MM.1S (cell line): ENCODE measurements around the gene HIKESHI.

Source experiments
- DNase-seq: peaks from one replicate; pipeline ENCODE4 v3.0.0-alpha.2; 2015
- H2AFZ ChIP-seq: fragments of 300-600 bp; sonication (generic); 2 replicates; pipeline ENCODE4 v1.6.0; 2016; ENCODE audit warnings: antibody characterized with exemption, low read length
- H3F3A ChIP-seq: fragments of 300-600 bp; sonication (generic); 2 replicates; pipeline ENCODE4 v1.6.1; 2016; ENCODE audit warnings: mild to moderate bottlenecking, antibody characterized with exemption, low read length, moderate library complexity, mixed read lengths; ENCODE audit not compliant: insufficient read depth
- H3K27ac ChIP-seq: fragments of 300-600 bp; sonication (generic); 2 replicates; pipeline ENCODE4 v1.5.1; 2016; ENCODE audit warnings: mild to moderate bottlenecking, low read length
- H3K27me3 ChIP-seq: fragments of 300-600 bp; sonication (generic); replicated peaks from 2 replicates; pipeline ENCODE4 v1.6.0; 2016; ENCODE audit warnings: low read length; ENCODE audit not compliant: insufficient read depth
- H3K36me3 ChIP-seq: fragments of 300-600 bp; sonication (generic); replicated peaks from 2 replicates; pipeline ENCODE4 v1.6.1; 2016; ENCODE audit warnings: mild to moderate bottlenecking, low read length, mixed read lengths; ENCODE audit not compliant: insufficient read depth
- H3K4me1 ChIP-seq: fragments of 300-600 bp; sonication (generic); 2 replicates; pipeline ENCODE4 v1.6.1; 2016; ENCODE audit warnings: low read length, mixed read lengths
- H3K4me2 ChIP-seq: fragments of 300-600 bp; sonication (generic); 2 replicates; pipeline ENCODE4 v1.6.0; 2016; ENCODE audit warnings: low read depth, low read length
- H3K4me3 ChIP-seq: fragments of 300-600 bp; sonication (generic); 2 replicates; pipeline ENCODE4 v1.5.1; 2016; ENCODE audit warnings: low read length, mixed read lengths
- H3K79me2 ChIP-seq: fragments of 300-600 bp; sonication (generic); 2 replicates; pipeline ENCODE4 v1.6.1; 2016; ENCODE audit warnings: mixed run types, low read length, mixed read lengths
- H3K9ac ChIP-seq: fragments of 300-600 bp; sonication (generic); 2 replicates; pipeline ENCODE4 v1.6.1; 2016; ENCODE audit warnings: low read length, mixed read lengths
- H3K9me2 ChIP-seq: fragments of 300-600 bp; sonication (generic); replicated peaks from 2 replicates; pipeline ENCODE4 v1.6.1; 2016; ENCODE audit warnings: mild to moderate bottlenecking, low read length, mixed read lengths; ENCODE audit not compliant: insufficient read depth
- H3K9me3 ChIP-seq: fragments of 300-600 bp; sonication (generic); replicated peaks from 2 replicates; pipeline ENCODE4 v1.6.1; 2016; ENCODE audit warnings: mild to moderate bottlenecking, low read length, mixed read lengths; ENCODE audit not compliant: insufficient read depth
- H4K20me1 ChIP-seq: fragments of 300-600 bp; sonication (generic); 2 replicates; pipeline ENCODE4 v1.6.1; 2016; ENCODE audit warnings: mild to moderate bottlenecking, low read length, moderate library complexity, mixed read lengths; ENCODE audit not compliant: insufficient read depth
- EZH2 ChIP-seq: fragments of 300-600 bp; sonication (generic); optimal IDR thresholded peaks from 2 replicates; pipeline ENCODE3; 2017; ENCODE audit warnings: low read depth, mild to moderate bottlenecking, antibody characterized with exemption, low read length, mixed read lengths
- EZH2phosphoT487 ChIP-seq: fragments of 300-600 bp; sonication (generic); IDR thresholded peaks from 2 replicates; pipeline ENCODE4 v1.6.1; 2018; ENCODE audit warnings: antibody characterized with exemption, low read length
- TF ChIP-seq, protein P1 (sequence below): fragments of 300-600 bp; sonication (generic); IDR thresholded peaks from 2 replicates; pipeline ENCODE4 v1.5.1; 2016; ENCODE audit warnings: antibody characterized with exemption, low read length, mixed read lengths

The HIKESHI gene, protein sequence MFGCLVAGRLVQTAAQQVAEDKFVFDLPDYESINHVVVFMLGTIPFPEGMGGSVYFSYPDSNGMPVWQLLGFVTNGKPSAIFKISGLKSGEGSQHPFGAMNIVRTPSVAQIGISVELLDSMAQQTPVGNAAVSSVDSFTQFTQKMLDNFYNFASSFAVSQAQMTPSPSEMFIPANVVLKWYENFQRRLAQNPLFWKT

DNA sequence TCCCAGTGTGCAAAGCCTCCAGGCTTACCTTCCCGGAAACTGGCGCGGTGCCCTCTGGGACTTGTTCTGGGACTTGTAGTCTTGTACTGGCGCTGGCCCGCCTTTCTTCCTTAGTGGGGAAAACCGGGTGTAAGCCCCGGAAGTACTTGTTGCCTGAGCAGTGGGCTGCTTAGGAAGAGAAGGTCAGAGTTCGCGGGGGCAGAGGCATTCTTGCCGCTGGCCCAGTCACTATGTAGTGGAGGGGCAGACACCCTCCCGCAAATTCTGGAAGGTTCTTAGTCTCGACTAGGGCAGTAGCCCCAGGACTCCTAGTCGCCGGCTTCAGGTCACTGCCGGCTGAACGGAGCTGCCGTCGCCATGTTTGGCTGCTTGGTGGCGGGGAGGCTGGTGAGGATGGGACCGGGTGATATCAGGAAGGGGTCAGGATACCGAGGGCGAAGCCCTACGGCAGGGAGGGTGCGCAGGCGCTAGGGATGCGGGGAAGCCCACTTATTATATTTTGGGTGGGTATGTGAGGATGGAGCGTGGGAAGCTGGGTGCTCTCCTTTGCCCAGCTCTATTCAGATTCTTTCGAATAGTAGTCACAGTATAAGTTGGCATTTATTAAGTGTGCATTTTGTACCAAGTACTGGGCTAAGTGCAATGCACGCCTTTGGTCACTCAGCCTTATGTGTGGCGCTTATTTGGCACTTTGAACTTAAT, at the start of gene HIKESHI:
TSS of gene HIKESHI (plus strand) at position 149 of the 702 bp plus-strand sequence. CDS start at position 358, 209 bp downstream.
- Histone ChIP-seq H2AFZ (peak within 1 kb of the TSS; percentile 90), H3K4me3 (peak within 1 kb of the TSS; percentile 95), H4K20me1 (no peaks in the 10 kb centered on the region), H3K4me2 (peak within 1 kb of the TSS; percentile 92), H3K9me3 (no peaks in the 10 kb centered on the region), H3K79me2 (peaks cover 33% of the 10 kb centered on the region), H3K9ac (peak within 1 kb of the TSS; percentile 74), H3K27ac (peak within 1 kb of the TSS; percentile 37; the same call in 1 of the 2 replicates), H3K9me2 (no peaks in the 10 kb centered on the region), H3K27me3 (no peaks in the 10 kb centered on the region), H3K36me3 (no peaks in the 10 kb centered on the region), H3K4me1 (peaks cover 10% of the 10 kb centered on the region), H3F3A (no peaks in the 10 kb centered on the region; the same call in 1 of the 2 replicates)
- no peak for TF ChIP-seq EZH2phosphoT487
- TF ChIP-seq EZH2 = no peak
- TF ChIP-seq, protein P1, sequence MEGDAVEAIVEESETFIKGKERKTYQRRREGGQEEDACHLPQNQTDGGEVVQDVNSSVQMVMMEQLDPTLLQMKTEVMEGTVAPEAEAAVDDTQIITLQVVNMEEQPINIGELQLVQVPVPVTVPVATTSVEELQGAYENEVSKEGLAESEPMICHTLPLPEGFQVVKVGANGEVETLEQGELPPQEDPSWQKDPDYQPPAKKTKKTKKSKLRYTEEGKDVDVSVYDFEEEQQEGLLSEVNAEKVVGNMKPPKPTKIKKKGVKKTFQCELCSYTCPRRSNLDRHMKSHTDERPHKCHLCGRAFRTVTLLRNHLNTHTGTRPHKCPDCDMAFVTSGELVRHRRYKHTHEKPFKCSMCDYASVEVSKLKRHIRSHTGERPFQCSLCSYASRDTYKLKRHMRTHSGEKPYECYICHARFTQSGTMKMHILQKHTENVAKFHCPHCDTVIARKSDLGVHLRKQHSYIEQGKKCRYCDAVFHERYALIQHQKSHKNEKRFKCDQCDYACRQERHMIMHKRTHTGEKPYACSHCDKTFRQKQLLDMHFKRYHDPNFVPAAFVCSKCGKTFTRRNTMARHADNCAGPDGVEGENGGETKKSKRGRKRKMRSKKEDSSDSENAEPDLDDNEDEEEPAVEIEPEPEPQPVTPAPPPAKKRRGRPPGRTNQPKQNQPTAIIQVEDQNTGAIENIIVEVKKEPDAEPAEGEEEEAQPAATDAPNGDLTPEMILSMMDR = no peak
- DNase-seq = peak; percentile 95

DNA sequence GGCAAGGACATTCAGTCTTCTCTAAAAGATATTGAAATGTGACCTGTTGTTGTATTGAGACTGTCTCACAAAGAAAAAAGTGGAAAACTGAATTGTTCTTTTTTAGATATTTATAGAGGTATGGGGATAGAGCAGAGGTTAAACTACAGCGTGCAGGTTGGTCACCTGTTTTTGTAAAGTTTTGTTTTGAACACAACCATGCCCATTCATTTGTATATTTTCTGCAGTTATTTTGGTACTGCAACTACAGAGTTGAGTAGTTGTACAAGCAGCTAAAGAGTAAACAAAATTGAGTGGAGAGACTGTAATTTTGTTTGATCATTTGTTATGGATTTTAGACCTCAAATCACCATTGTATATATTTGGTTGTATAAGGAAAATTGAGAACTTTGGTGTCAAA, 46.1 kb upstream of the HIKESHI start:
- Histone ChIP-seq H3F3A (peaks cover 4% of the 10 kb centered on the region; the same call in 1 of the 2 replicates), H2AFZ (no peak overlapping the region), H3K79me2 (peaks cover 50% of the 10 kb centered on the region), H3K27ac (no peak overlapping the region), H4K20me1 (peaks cover 9% of the 10 kb centered on the region; the same call in 1 of the 2 replicates), H3K9me3 (no peaks in the 10 kb centered on the region), H3K4me2 (no peak overlapping the region), H3K9ac (no peak overlapping the region), H3K9me2 (no peaks in the 10 kb centered on the region), H3K4me3 (no peak overlapping the region), H3K36me3 (no peaks in the 10 kb centered on the region; the same call in 1 of the 2 replicates), H3K27me3 (no peaks in the 10 kb centered on the region), H3K4me1 (0 out of 2 replicates have a peak, but pooled peaks cover 4% of the 10 kb centered on the region)
- no peak for DNase-seq
- no peak for TF ChIP-seq EZH2phosphoT487
- TF ChIP-seq, protein P1 = no peak
- TF ChIP-seq EZH2 = no peak

DNA sequence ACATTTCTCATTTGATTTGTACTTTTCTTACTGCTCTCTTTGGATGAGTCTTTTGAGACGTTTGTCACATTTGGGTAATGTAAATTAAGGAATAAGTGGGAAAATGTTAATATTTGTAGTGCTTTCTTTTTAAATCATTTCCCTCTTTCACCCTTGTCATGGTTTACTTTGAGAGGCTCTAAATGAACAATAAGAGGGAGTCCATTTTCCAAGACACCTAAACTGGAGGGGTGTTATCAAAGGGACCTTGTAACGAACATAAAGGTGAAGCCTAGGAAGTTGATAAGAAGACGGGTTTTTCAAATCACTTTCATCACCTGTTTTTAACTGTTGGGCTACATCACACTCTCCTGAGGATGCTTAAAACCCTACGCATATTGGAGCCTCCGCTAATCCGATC, 45.4 kb upstream of the HIKESHI start:
- H3K36me3 ChIP-seq = no peaks in the 10 kb centered on the region; the same call in 1 of the 2 replicates

More for the DNA sequence above, 45.4 kb upstream of the HIKESHI start:
- H3K27me3 ChIP-seq = no peaks in the 10 kb centered on the region
- H3K9me2 ChIP-seq = no peaks in the 10 kb centered on the region
- no peaks in the 10 kb centered on the region for H3K9me3 ChIP-seq
- peaks cover 5% of the 10 kb centered on the region; the same call in 1 of the 2 replicates for H4K20me1 ChIP-seq
- TF ChIP-seq EZH2phosphoT487 (no peak), EZH2 (no peak)
- TF ChIP-seq, protein P1 = no peak
- no peak overlapping the region for H3K9ac ChIP-seq
- H3F3A ChIP-seq = no peaks in the 10 kb centered on the region
- H3K4me3 ChIP-seq = no peak overlapping the region
- no peak overlapping the region for H3K4me2 ChIP-seq
- peaks cover 43% of the 10 kb centered on the region for H3K79me2 ChIP-seq
- H2AFZ ChIP-seq = no peak overlapping the region
- no peak overlapping the region for H3K27ac ChIP-seq
- DNase-seq = no peak
- 0 out of 2 replicates have a peak, but pooled peaks cover 1% of the 10 kb centered on the region for H3K4me1 ChIP-seq
